Common myeloid progenitor, CD34-positive (primary cell): ENCODE data around the gene MACROD1.
A peak's percentile ranks its signal among the peaks of the same experiment; 100 is the strongest.

Source experiments
- CTCF ChIA-PET: fragments of 350-600 bp; sonication (Branson Sonifier 250); formaldehyde crosslinking; loops from one replicate; lab custom pipeline; 2021; ENCODE audit warnings: antibody characterized with exemption; lab: Charles Lee
- POLR2A ChIA-PET: fragments of 350-600 bp; sonication (Branson Sonifier 250); formaldehyde crosslinking; loops from one replicate; lab custom pipeline; 2021; ENCODE audit warnings: antibody characterized with exemption; lab: Charles Lee
- DNase-seq, 3 donors: peaks; one replicate each; pipeline versions ENCODE4 v3.0.0 to v3.0.0-alpha.2; 2013
- H3K27ac ChIP-seq, 2 experiments: 1 replicate in 1 of 2; 2 replicates in 1 of 2; pipeline ENCODE4 v1.7.0; 2013; ENCODE audit warnings: inconsistent platforms in 2 of 2, low read length in 2 of 2, mild to moderate bottlenecking in 2 of 2, low read depth in 1 of 2, moderate library complexity in 1 of 2; ENCODE audit not compliant: severe bottlenecking in 2 of 2, insufficient read depth in 1 of 2, poor library complexity in 1 of 2
- H3K27me3 ChIP-seq, 5 experiments: replicated peaks in 2 of 5; 1 replicate in 3 of 5; 2 replicates in 2 of 5; pipeline versions ENCODE4 v1.6.1 to v1.7.0; 2013; ENCODE audit warnings: low read length in 4 of 5, mild to moderate bottlenecking in 2 of 5, moderate library complexity in 2 of 5, inconsistent platforms in 1 of 5; ENCODE audit not compliant: insufficient read depth in 5 of 5, control insufficient read depth in 4 of 5
- H3K36me3 ChIP-seq, 4 experiments: 1 replicate in 2 of 4; 2 replicates in 2 of 4; pipeline versions ENCODE4 v1.6.1 to v1.7.0; 2013; ENCODE audit warnings: low read length in 3 of 4, control low read depth in 1 of 4, mild to moderate bottlenecking in 1 of 4; ENCODE audit not compliant: control insufficient read depth in 4 of 4, insufficient read depth in 4 of 4
- H3K4me1 ChIP-seq, 4 experiments: 1 replicate in 3 of 4; 2 replicates in 1 of 4; pipeline versions ENCODE4 v1.6.1 to v1.7.1; 2013; ENCODE audit warnings: low read length in 3 of 4, mild to moderate bottlenecking in 3 of 4, control low read depth in 1 of 4, inconsistent platforms in 1 of 4, moderate library complexity in 1 of 4; ENCODE audit not compliant: control insufficient read depth in 4 of 4, insufficient read depth in 4 of 4; ENCODE audit errors: control extremely low read depth in 1 of 4
- H3K4me3 ChIP-seq, 7 experiments: 1 replicate in 4 of 7; 2 replicates in 3 of 7; pipeline versions ENCODE4 v1.5.1 to v1.7.0; 2013; ENCODE audit warnings: mild to moderate bottlenecking in 7 of 7, low read length in 6 of 7, moderate library complexity in 6 of 7, inconsistent platforms in 2 of 7, low read depth in 2 of 7, control low read depth in 1 of 7; ENCODE audit not compliant: insufficient read depth in 4 of 7, control insufficient read depth in 1 of 7; ENCODE audit errors: extremely low read depth in 1 of 7
- H3K9me3 ChIP-seq, 5 experiments: 1 replicate in 4 of 5; 2 replicates in 1 of 5; pipeline versions ENCODE4 v1.6.1 to v1.7.1; 2013; ENCODE audit warnings: low read length in 4 of 5, mild to moderate bottlenecking in 2 of 5, inconsistent platforms in 1 of 5, low read depth in 1 of 5, moderate library complexity in 1 of 5; ENCODE audit not compliant: control insufficient read depth in 4 of 5, insufficient read depth in 2 of 5; ENCODE audit errors: control extremely low read depth in 1 of 5
- WGBS: methylation state at CpG from one replicate; pipeline ENCODE4 v1.1.5; 2013; ENCODE audit not compliant: insufficient coverage; 5-methylcytosine and 5-hydroxymethylcytosine counted together

Gene MACROD1

DNA sequence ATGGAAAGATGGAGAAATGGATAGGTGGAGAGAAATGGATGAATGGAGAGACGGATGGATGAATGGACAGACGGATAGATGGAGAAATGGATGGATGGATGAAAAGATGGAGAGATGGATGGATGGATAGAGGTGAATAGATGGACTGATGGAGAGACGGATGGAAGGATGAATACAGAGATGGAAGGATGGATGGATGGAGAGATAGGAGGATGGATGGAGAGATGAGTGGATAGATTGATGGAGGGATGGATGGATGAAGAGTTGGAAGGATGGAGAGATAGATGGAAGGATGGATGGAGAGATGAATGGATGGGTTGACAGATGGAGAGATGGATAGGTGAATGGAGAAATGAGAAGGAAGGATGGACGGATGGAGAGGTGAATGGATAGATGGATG, 66.5 kb downstream of the MACROD1 start:
- CTCF ChIA-PET, result no interaction called here
- WGBS, result 98% methylated on average over 4 of the region's 4 CpGs
- POLR2A ChIA-PET, result no interaction called here
- Histone ChIP-seq H3K4me1 (peaks cover 3 to 17% (median 13%) of the 10 kb centered on the region in 4 experiments), H3K9me3 (no peaks in the 10 kb centered on the region), H3K4me3 (no peak overlapping the region), H3K27me3 (no peaks in the 10 kb centered on the region), H3K27ac (no peak overlapping the region), H3K36me3 (no peaks in the 10 kb centered on the region)
- DNase-seq, result no peak

DNA sequence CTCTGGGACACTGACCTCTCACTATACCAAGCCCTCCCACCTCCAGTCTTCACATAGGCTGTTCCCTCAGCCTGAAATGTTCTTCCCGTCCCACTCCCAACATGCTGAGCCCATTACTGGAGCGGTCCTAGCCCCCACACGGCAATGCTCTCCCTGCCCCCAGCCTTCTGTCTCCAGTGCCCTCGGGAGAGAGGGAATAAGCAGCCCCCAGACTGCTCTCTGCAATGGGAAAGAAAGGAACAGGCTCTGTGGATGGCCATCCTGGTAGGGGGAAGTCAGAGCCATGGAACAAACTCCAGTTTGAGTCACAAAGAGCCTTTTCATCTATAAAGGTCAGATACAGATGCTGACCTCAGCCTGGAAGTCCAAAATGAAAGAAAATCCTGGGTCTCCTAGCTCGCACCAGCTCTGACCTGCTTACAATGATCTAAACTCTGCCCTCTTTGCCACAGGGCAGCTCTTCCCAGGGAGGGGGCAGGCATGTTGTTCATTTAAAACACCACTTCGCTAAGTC, 67.5 kb downstream of the MACROD1 start:
- Histone ChIP-seq H3K36me3 (no peaks in the 10 kb centered on the region), H3K27me3 (no peaks in the 10 kb centered on the region), H3K4me1 (peaks cover 3 to 19% (median 13%) of the 10 kb centered on the region in 4 experiments), H3K27ac (no peak overlapping the region), H3K9me3 (no peaks in the 10 kb centered on the region), H3K4me3 (no peak overlapping the region)
- CTCF ChIA-PET, result no interaction called here
- POLR2A ChIA-PET, result no interaction called here
- no peak for DNase-seq
- WGBS, result 80% methylated on average over 2 of the region's 6 CpGs

DNA sequence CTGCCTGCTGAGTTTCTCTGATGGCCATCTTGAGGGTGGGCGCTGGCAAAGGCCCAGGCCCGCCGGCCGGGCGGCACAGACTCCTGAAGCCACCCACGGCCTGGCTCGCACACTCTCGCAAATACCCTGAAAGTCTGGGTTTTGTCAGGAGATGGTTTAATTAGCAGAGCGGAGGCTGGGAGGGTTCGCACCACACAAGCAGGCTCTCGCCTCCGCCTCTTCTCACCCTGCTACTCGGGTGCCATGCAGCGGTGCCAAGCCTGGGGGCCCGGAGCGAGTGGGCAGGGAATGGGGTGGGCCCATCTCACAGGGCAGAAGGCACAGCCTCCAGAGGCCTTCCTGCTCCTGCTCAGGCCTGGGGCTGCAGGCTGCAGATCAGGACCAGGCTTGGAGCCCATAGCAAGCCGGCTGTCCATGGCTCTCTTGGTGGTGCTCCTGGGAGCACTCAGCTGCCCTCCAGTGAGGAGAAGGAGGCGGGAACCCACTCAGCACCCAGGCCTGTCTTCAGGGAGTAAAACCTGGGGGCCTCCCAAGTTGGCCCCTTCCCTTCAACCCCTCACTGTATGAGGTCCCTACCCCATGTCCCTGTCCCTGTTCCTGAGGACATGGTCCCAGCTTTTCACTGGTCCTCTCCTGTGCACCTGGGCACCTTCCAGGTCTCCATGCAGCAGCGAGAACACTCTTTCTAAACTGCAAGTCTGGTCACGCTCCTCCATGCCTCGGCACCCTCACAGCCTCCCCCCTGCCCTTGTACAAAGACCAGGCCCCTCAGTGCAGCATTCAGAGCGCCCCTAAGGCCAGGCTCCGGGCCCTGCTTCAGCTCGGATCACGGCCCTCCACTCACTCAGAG, 68.2 kb downstream of the MACROD1 start:
- Histone ChIP-seq H3K4me1 (peaks cover 3 to 19% (median 13%) of the 10 kb centered on the region in 4 experiments), H3K4me3 (no peak overlapping the region), H3K36me3 (no peaks in the 10 kb centered on the region), H3K27ac (no peak overlapping the region), H3K27me3 (no peaks in the 10 kb centered on the region), H3K9me3 (no peaks in the 10 kb centered on the region)
- 94% methylated on average over 18 of the region's 25 CpGs for WGBS
- POLR2A ChIA-PET, result no interaction called here
- DNase-seq, result no peak
- CTCF ChIA-PET, result no interaction called here

DNA sequence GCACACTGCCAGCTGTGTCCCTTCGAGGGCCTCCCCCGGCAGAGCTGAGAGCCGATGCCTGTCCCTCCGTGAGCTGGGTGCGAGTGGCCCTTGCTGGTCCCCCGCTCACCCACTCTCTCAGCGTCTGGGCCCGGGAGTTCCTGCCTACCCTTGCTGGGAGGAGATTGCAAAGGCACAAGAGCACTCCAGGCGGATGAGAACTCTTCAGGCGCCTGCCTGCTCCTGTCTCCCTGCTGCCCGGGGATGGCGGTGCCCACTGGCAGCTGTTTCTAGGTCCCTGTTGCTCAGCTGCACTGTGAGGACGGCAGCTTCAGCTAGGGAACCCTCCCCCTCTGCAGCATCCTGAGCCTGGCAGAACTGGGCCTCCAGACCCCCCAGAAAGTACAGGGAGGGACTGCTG, 69.1 kb downstream of the MACROD1 start:
- no peak for DNase-seq

GRCh38 chr11:64095949-64096348, 70.0 kb downstream of the MACROD1 start:
- H3K4me1 ChIP-seq, result peaks cover 3 to 19% (median 18%) of the 10 kb centered on the region in 4 experiments
- no peaks in the 10 kb centered on the region for H3K27me3 ChIP-seq
- DNase-seq, result no peak
- ChIA-PET POLR2A (no interaction called here), CTCF (interaction anchor here (1.1 to 1.5 kb wide), 2 partner anchors 26 to 68 kb away, joined by 3 to 5 read pairs; no protein-coding TSS in a partner anchor)
- H3K4me3 ChIP-seq, result no peak overlapping the region
- no peak overlapping the region for H3K27ac ChIP-seq
- H3K9me3 ChIP-seq, result no peaks in the 10 kb centered on the region
- H3K36me3 ChIP-seq, result no peaks in the 10 kb centered on the region
- WGBS, result 88% methylated on average over 13 of the region's 14 CpGs

More for the DNA sequence above, 69.1 kb downstream of the MACROD1 start:
- Histone ChIP-seq H3K4me3 (no peak overlapping the region), H3K36me3 (no peaks in the 10 kb centered on the region), H3K4me1 (peaks cover 3 to 19% (median 13%) of the 10 kb centered on the region in 4 experiments), H3K27ac (no peak overlapping the region), H3K27me3 (no peaks in the 10 kb centered on the region), H3K9me3 (no peaks in the 10 kb centered on the region)
- ChIA-PET POLR2A (no interaction called here), CTCF (no interaction called here)
- 96% methylated on average over 10 of the region's 13 CpGs for WGBS

DNA sequence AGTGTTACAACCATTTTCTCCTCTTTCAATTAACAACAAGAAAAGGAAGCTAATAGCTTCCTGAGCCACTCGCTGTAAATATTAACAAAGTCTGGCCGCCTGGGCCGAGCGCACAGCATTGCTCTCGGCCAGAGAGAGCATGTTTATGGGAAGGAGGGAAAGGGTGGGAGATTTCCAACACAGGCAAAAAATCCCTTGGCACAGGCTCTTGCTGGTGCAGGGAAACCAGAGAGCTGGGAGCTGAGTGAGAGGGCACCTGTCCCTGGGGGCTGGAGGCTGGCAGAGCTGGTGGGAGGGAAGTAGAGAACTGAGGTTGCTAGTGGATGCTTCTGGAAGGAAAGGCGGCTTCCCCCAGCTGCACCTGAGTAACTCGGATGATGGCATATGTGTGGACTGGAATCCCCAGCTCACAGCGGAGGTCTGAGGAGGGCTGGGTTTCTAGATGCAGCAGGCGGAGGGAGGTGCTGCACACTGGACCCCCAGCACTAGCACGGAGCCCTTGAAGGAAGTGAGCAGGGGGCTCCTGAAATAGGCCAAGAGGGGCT, 70.6 kb downstream of the MACROD1 start:
- CTCF ChIA-PET, result interaction anchor here (1.0 to 1.5 kb wide), 5 partner anchors 26 to 95 kb away, joined by 3 to 5 read pairs (median 4); no protein-coding TSS in a partner anchor

More for the DNA sequence above, 70.6 kb downstream of the MACROD1 start:
- Histone ChIP-seq H3K27me3 (no peaks in the 10 kb centered on the region), H3K36me3 (no peaks in the 10 kb centered on the region), H3K4me3 (peak overlapping the region in 1 of 7 experiments; percentile 0), H3K9me3 (no peaks in the 10 kb centered on the region), H3K4me1 (peaks cover 3 to 25% (median 23%) of the 10 kb centered on the region in 4 experiments), H3K27ac (no peak overlapping the region)
- DNase-seq, result no peak
- POLR2A ChIA-PET, result no interaction called here
- 54% methylated on average over 8 of the region's 10 CpGs for WGBS
